HepG2 (cell line): ENCODE results near the gene GTF2F2. TPM values are rescaled to one million over a fixed set of nuclear protein-coding genes. Genes with fewer than 3 reads are reported as not detected.

Source experiments
- ATAC-seq: fragments of 200-7000 bp; cut with Tn5 transposase; 3 replicates; pipeline ENCODE4 v1.9.1; 2020; ENCODE audit warnings: mild to moderate bottlenecking, moderate library complexity
- BruUV-seq: library from RNA; stranded (reverse); fragments of 400-500 nt; replicated peaks from 2 replicates; lab custom pipeline; 2021; lab: Mats Ljungman, UMichigan
- CTCF ChIA-PET: fragments of 300-600 bp; formaldehyde crosslinking; extraction: SDS; loops from one replicate; lab custom pipeline; 2021; ENCODE audit warnings: low total read pairs, inconsistent platforms, low intra/inter-chr PET ratio; lab: Yijun Ruan, JAX
- POLR2A ChIA-PET: fragments of 350-600 bp; sonication (Branson Sonifier 250); formaldehyde crosslinking; loops from one replicate; lab custom pipeline; 2020; ENCODE audit warnings: antibody characterized with exemption, inconsistent platforms; lab: Yijun Ruan, JAX
- DNase-seq: peaks from one replicate; pipeline ENCODE4 v3.0.0-alpha.2; 2015; ENCODE audit warnings: low spot score
- FAIRE-seq: peaks from 3 replicates; lab custom pipeline; 2011; peaks lifted over from hg19 to GRCh38; lab: Jason Lieb, UNC
- H2AFZ ChIP-seq: one replicate; pipeline ENCODE4 v1.6.1; 2011; ENCODE audit warnings: low read length, inconsistent platforms
- H3K27ac ChIP-seq: fragments of 300-600 bp; 3 replicates; pipeline ENCODE4 v1.8.0; 2011; ENCODE audit warnings: mixed run types, mild to moderate bottlenecking, mixed read lengths, low read length, inconsistent platforms; ENCODE audit not compliant: insufficient read depth; ENCODE audit errors: extremely low read length
- H3K27me3 ChIP-seq, 2 experiments: fragments of 200-600 bp in 1 of 2; 2 replicates in 1 of 2; 3 replicates in 1 of 2; pipeline versions ENCODE4 v1.6.0 to v1.8.0; 2011; ENCODE audit warnings: low read length in 2 of 2, mild to moderate bottlenecking in 2 of 2, moderate library complexity in 2 of 2, inconsistent platforms in 1 of 2; ENCODE audit not compliant: insufficient read depth in 2 of 2, control insufficient read depth in 1 of 2
- H3K36me3 ChIP-seq, 2 experiments: fragments of 200-600 bp in 1 of 2; replicated peaks in 1 of 2; 2 replicates in 1 of 2; 3 replicates in 1 of 2; pipeline versions ENCODE4 v1.5.1 to v1.8.0; 2011; ENCODE audit warnings: low read length in 2 of 2, inconsistent platforms in 1 of 2; ENCODE audit not compliant: insufficient read depth in 2 of 2, control insufficient read depth in 1 of 2
- H3K4me1 ChIP-seq: 2 replicates; pipeline ENCODE4 v1.5.1; 2012; ENCODE audit warnings: low read length, inconsistent platforms; ENCODE audit not compliant: insufficient read depth
- H3K4me2 ChIP-seq: 2 replicates; pipeline ENCODE4 v1.6.0; 2011; ENCODE audit warnings: low read depth, low read length, inconsistent platforms
- H3K4me3 ChIP-seq, 3 experiments: fragments of 200-600 bp in 1 of 3; sonication (generic), shearing (Covaris generic) in 1 of 3; replicated peaks in 1 of 3; 2 replicates each; pipeline ENCODE4 v1.5.1; 2011 to 2016; ENCODE audit warnings: low read length in 3 of 3, inconsistent platforms in 2 of 3, low read depth in 2 of 3, mild to moderate bottlenecking in 2 of 3, control low read depth in 1 of 3, mixed read lengths in 1 of 3; ENCODE audit not compliant: insufficient read depth in 1 of 3
- H3K79me2 ChIP-seq: one replicate; pipeline ENCODE4 v1.6.1; 2011; ENCODE audit warnings: low read length, inconsistent platforms; ENCODE audit not compliant: insufficient read depth
- H3K9ac ChIP-seq: 2 replicates; pipeline ENCODE4 v1.6.0; 2011; ENCODE audit warnings: mild to moderate bottlenecking, low read depth, low read length, inconsistent platforms; ENCODE audit not compliant: insufficient read depth
- H3K9me3 ChIP-seq: 2 replicates; pipeline ENCODE4 v1.5.1; 2012; ENCODE audit warnings: mild to moderate bottlenecking, low read length
- H4K20me1 ChIP-seq: 2 replicates; pipeline ENCODE4 v1.6.0; 2011; ENCODE audit warnings: inconsistent platforms, mild to moderate bottlenecking, low read length, moderate library complexity; ENCODE audit not compliant: insufficient read depth
- BCL6 ChIP-seq: IDR thresholded peaks from 2 replicates; pipeline ENCODE4 v1.6.1; 2016; ENCODE audit warnings: missing genetic modification reagents, missing compliant biosample characterization
- ELF3 ChIP-seq: IDR thresholded peaks from 2 replicates; pipeline ENCODE4 v1.6.1; 2016; ENCODE audit warnings: missing genetic modification reagents, missing compliant biosample characterization
- JARID2 ChIP-seq: sonication (generic); formaldehyde crosslinking; IDR thresholded peaks from 2 replicates; pipeline ENCODE4 v1.8.1; 2023; ENCODE audit warnings: missing genetic modification reagents, inconsistent platforms; ENCODE audit not compliant: insufficient replicate concordance
- SMAD3 ChIP-seq: sonication (generic); formaldehyde crosslinking; IDR thresholded peaks from 2 replicates; pipeline ENCODE4 v1.4.0; 2020; ENCODE audit warnings: missing genetic modification reagents
- SP1 ChIP-seq, 2 experiments: fragments of 450-650 bp in 1 of 2; sonication (generic) in 1 of 2; formaldehyde crosslinking in 1 of 2; IDR thresholded peaks; 2 replicates each; pipeline versions ENCODE4 v1.4.0 to v1.6.1; 2016 to 2020; ENCODE audit warnings: missing genetic modification reagents in 1 of 2
- SRSF9 ChIP-seq: fragments of 200-400 bp; formaldehyde crosslinking; IDR thresholded peaks from 2 replicates; pipeline ENCODE4 v1.6.1; 2018; ENCODE audit warnings: borderline replicate concordance, mild to moderate bottlenecking, low read depth, low read length; ENCODE audit not compliant: insufficient read depth, poor library complexity, severe bottlenecking
- THAP11 ChIP-seq: IDR thresholded peaks from 2 replicates; pipeline ENCODE4 v1.6.1; 2016; ENCODE audit warnings: missing biosample characterization, missing genetic modification reagents
- XRCC5 ChIP-seq: fragments of 200-400 bp; formaldehyde crosslinking; optimal IDR thresholded peaks from 2 replicates; pipeline ENCODE3; 2017; ENCODE audit warnings: mild to moderate bottlenecking, low read length
- ZFP82 ChIP-seq: sonication (generic); formaldehyde crosslinking; IDR thresholded peaks from 2 replicates; pipeline ENCODE4 v1.5.1; 2020; ENCODE audit warnings: mild to moderate bottlenecking, missing genetic modification reagents, borderline replicate concordance
- ZNF230 ChIP-seq: sonication (generic); formaldehyde crosslinking; IDR thresholded peaks from 2 replicates; pipeline ENCODE4 v1.4.0; 2020; ENCODE audit warnings: mild to moderate bottlenecking, missing genetic modification reagents
- ZNF256 ChIP-seq: sonication (generic); formaldehyde crosslinking; conservative IDR thresholded peaks from 2 replicates; pipeline ENCODE4 v1.4.0; 2020; ENCODE audit warnings: missing genetic modification reagents
- ZNF569 ChIP-seq: sonication (generic); formaldehyde crosslinking; IDR thresholded peaks from 2 replicates; pipeline ENCODE4 v1.5.0; 2020; ENCODE audit warnings: mild to moderate bottlenecking, missing genetic modification reagents, moderate library complexity, borderline replicate concordance
- ZNF7 ChIP-seq: IDR thresholded peaks from 2 replicates; pipeline ENCODE4 v1.6.1; 2016; ENCODE audit warnings: missing biosample characterization, missing genetic modification reagents
- ZNF713 ChIP-seq: sonication (generic); formaldehyde crosslinking; IDR thresholded peaks from 2 replicates; pipeline ENCODE4 v1.4.0; 2020; ENCODE audit warnings: mild to moderate bottlenecking, missing genetic modification reagents
- ZNF83 ChIP-seq: sonication (generic); formaldehyde crosslinking; IDR thresholded peaks from 2 replicates; pipeline ENCODE4 v1.4.0; 2020; ENCODE audit warnings: missing genetic modification reagents, mild to moderate bottlenecking, borderline replicate concordance
- WGBS: methylation state at CpG from one replicate; pipeline ENCODE4 v1.1.6; 2017; ENCODE audit warnings: low lambda C conversion rate; 5-methylcytosine and 5-hydroxymethylcytosine counted together
- in situ Hi-C: cut with HindIII; loops from 2 replicates; pipeline ENCODE4 v1.10.0; 2017; ENCODE audit warnings: low pct_unique_long_range_greater_than_20kb; ENCODE audit not compliant: extremely low pct_ligation_motif_present
- intact Hi-C: fragments of 100-400 bp; cut with micrococcal nuclease; formaldehyde crosslinking; loops from one replicate; pipeline ENCODE4 v1.10.0; 2022; ENCODE audit not compliant: unreplicated experiment
- polyA plus RNA-seq, 8 experiments: library from polyadenylated mRNA; depleted of rRNA in 3 of 8; stranded (reverse) in 7 of 8; unstranded in 1 of 8; fragments of >200 nt; fragmentation: Illumina TruSeq in 4 of 8; extraction: Trizol in 4 of 8; gene quantifications; 2 replicates each; pipeline versions ENCODE4 v1.2.1 to v1.2.3, GENCODE V29; 2011 to 2016; ENCODE audit warnings: low read depth in 4 of 8, missing spikeins in 1 of 8, mixed read lengths in 1 of 8; ENCODE audit not compliant: insufficient read depth in 1 of 8
- total RNA-seq, 5 experiments: library from RNA; depleted of rRNA; stranded (reverse); fragments of >200 nt; fragmentation: Illumina TruSeq; extraction: Trizol; gene quantifications; 2 replicates each; pipeline ENCODE4 v1.2.3, GENCODE V29; 2016; ENCODE audit warnings: low read depth in 1 of 5
- TF ChIP-seq, protein P1 (sequence below): IDR thresholded peaks from 2 replicates; pipeline ENCODE4 v1.6.1; 2016; ENCODE audit warnings: control low read depth
- TF ChIP-seq, protein P2 (sequence below): sonication (generic); formaldehyde crosslinking; IDR thresholded peaks from 2 replicates; pipeline ENCODE4 v1.5.1; 2020; ENCODE audit warnings: missing genetic modification reagents, mild to moderate bottlenecking, borderline replicate concordance

Gene GTF2F2
- total and polyA plus RNA-seq, 2 of the 13 experiments (the other 11 are each of a cell fraction or from before 2014, with no cell fraction given): 10.6 to 32.8 TPM

GRCh38 chr13:45101327-45102018 lies 18.8 kb upstream of the GTF2F2 start (continued):
- TF ChIP-seq ELF3: no peak
- no peak for TF ChIP-seq SP1 (IDR thresholded peaks at IDR 0.05)
- TF ChIP-seq SP1 (CRISPR knock-in tag; IDR thresholded peaks at IDR 0.05): no peak
- TF ChIP-seq SMAD3 (CRISPR knock-in tag): no peak
- TF ChIP-seq BCL6 (CRISPR knock-in tag): no peak
- TF ChIP-seq, protein P1, sequence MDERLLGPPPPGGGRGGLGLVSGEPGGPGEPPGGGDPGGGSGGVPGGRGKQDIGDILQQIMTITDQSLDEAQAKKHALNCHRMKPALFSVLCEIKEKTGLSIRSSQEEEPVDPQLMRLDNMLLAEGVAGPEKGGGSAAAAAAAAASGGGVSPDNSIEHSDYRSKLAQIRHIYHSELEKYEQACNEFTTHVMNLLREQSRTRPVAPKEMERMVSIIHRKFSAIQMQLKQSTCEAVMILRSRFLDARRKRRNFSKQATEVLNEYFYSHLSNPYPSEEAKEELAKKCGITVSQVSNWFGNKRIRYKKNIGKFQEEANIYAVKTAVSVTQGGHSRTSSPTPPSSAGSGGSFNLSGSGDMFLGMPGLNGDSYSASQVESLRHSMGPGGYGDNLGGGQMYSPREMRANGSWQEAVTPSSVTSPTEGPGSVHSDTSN (CRISPR knock-in tag): no peak
- no peak for TF ChIP-seq ZNF230 (CRISPR knock-in tag)
- TF ChIP-seq ZNF713 (CRISPR knock-in tag): no peak
- no peak for TF ChIP-seq SRSF9

DNA sequence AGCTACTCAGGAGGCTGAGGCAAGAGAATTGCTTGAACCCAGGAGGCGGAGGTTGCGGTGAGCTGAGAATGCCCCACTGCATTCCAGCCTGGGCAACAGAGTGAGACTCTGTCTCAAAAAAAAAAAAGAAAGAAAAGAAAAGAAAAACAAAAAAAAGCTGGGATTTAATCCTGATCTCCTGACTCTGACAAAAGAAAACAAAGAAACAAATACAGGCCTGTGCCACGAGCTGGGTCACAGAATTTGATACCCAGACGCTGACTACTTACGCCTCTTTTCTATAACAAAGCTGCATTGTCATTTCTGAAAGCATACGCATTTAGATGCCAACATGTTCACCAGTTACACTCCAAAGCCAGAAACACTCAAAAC lies 18.2 kb upstream of the GTF2F2 start:
- BruUV-seq: no TSS peak
- intact Hi-C loops (no loop called here), in situ Hi-C loops (no loop called here)
- H3K36me3 ChIP-seq: no peaks in the 10 kb centered on the region
- no peak for ATAC-seq
- no peak for TF ChIP-seq ZNF83
- TF ChIP-seq THAP11 (CRISPR knock-in tag): no peak
- no peak for TF ChIP-seq ZNF256 (CRISPR knock-in tag)
- TF ChIP-seq ZNF7 (CRISPR knock-in tag): no peak
- TF ChIP-seq XRCC5: no peak
- TF ChIP-seq, protein P2, sequence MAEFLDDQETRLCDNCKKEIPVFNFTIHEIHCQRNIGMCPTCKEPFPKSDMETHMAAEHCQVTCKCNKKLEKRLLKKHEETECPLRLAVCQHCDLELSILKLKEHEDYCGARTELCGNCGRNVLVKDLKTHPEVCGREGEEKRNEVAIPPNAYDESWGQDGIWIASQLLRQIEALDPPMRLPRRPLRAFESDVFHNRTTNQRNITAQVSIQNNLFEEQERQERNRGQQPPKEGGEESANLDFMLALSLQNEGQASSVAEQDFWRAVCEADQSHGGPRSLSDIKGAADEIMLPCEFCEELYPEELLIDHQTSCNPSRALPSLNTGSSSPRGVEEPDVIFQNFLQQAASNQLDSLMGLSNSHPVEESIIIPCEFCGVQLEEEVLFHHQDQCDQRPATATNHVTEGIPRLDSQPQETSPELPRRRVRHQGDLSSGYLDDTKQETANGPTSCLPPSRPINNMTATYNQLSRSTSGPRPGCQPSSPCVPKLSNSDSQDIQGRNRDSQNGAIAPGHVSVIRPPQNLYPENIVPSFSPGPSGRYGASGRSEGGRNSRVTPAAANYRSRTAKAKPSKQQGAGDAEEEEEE: no peak
- no peak for TF ChIP-seq ZFP82 (CRISPR knock-in tag)
- no peak for TF ChIP-seq JARID2 (CRISPR knock-in tag)
- TF ChIP-seq ZNF569 (CRISPR knock-in tag): no peak
- no peak overlapping the region for H3K4me2 ChIP-seq
- no peaks in the 10 kb centered on the region for H3K4me1 ChIP-seq
- CTCF ChIA-PET: no interaction called here
- H3K9me3 ChIP-seq: no peaks in the 10 kb centered on the region
- no peak overlapping the region for H2AFZ ChIP-seq
- WGBS: 38% methylated on average over 6 of the region's 6 CpGs
- no peak overlapping the region for H3K9ac ChIP-seq
- no peak overlapping the region for H3K27ac ChIP-seq
- POLR2A ChIA-PET: no interaction called here
- no peak for DNase-seq
- H3K27me3 ChIP-seq: peaks cover 0 to 8% of the 10 kb centered on the region in 2 experiments; a peak in 1 of 5 replicates
- no peaks in the 10 kb centered on the region for H4K20me1 ChIP-seq
- FAIRE-seq: no peak
- H3K79me2 ChIP-seq: no peaks in the 10 kb centered on the region
- H3K4me3 ChIP-seq: no peak overlapping the region
